Muscle layer of colon (tissue), 2 donors: ENCODE data around the gene TP53I3.
"Not testable (repeated sequence)": the region's sequence is repeated elsewhere in the genome, so short reads cannot be mapped to it uniquely, and the experiment has no call there.

Experiments
- H3K27ac ChIP-seq: one replicate; pipeline ENCODE4 v1.7.0; 2013; ENCODE audit warnings: low read depth, mild to moderate bottlenecking, low read length, moderate library complexity
- H3K27me3 ChIP-seq, 2 donors: one replicate each; pipeline ENCODE4 v1.7.0; 2013; ENCODE audit warnings: low read length in 2 of 2, mild to moderate bottlenecking in 2 of 2; ENCODE audit not compliant: insufficient read depth in 2 of 2, control insufficient read depth in 1 of 2
- H3K36me3 ChIP-seq: one replicate; pipeline ENCODE4 v1.7.0; 2013; ENCODE audit warnings: mild to moderate bottlenecking, low read length; ENCODE audit not compliant: insufficient read depth
- H3K4me1 ChIP-seq: one replicate; pipeline ENCODE4 v1.7.0; 2013; ENCODE audit warnings: mild to moderate bottlenecking, low read length; ENCODE audit not compliant: insufficient read depth
- H3K4me3 ChIP-seq, 2 donors: one replicate each; pipeline ENCODE4 v1.7.0; 2013; ENCODE audit warnings: low read length in 2 of 2, low read depth in 1 of 2, mild to moderate bottlenecking in 1 of 2, moderate library complexity in 1 of 2
- H3K9ac ChIP-seq: one replicate; pipeline ENCODE4 v1.7.0; 2013; ENCODE audit warnings: low read length
- H3K9me3 ChIP-seq: one replicate; pipeline ENCODE4 v1.7.0; 2013; ENCODE audit warnings: mild to moderate bottlenecking, low read length
- donor health status: abdominal sarcoma.
- donor health status: Adenocarcinoma of cecum.

TP53I3 gene

DNA sequence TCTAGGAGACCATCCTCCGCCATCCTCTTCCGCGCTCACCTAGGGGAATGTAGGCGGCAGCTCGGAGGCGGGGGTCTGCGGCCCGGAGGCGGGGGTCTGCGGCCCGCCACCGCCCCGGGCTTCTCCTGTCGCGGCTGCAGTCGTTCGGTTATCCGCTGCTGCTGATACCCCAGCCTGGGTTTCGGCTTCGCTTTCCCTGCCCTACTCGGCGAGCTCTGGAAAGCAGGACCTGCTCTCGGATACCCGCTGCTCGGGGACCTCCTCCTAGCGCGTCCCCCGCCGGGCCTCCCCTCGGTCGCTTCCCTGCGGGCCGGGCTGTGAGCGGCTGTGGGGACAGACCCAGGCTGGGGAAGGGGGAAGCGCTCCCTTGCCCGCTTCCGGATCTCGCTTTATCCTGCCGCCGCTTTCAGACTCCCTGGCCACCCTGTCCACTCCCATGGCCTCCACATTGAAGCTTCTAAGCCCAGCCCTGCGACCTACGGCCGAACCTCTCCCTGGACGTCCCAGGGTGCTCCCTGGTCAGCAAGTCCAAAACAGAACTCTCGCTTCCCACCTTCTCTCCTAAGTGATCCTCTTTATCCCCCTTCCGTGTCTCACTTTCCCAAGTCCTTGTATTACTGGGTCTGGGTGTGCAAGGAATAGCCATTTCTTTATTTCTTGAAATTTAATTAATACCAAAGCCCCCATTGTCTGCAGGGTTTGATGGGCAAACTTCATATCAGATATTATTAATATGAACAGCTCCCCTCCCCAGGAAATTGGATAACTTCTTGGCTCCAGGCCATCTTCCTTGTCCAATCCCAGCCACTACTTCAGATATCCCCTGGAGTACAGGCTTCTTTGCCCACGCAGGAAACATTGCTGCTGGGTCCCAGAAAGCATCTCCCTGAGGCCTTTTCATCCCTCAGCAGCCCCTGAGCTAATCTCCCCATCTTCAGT is 34.3 kb downstream of the TP53I3 start:
- no peak overlapping the region for H3K9ac ChIP-seq
- peaks cover 15% of the 10 kb centered on the region for H3K4me1 ChIP-seq
- no peaks in the 10 kb centered on the region for H3K36me3 ChIP-seq
- H3K4me3 ChIP-seq: peak overlapping the region; percentile 61 to 79
- H3K27me3 ChIP-seq: peaks cover 0 to 5% of the 10 kb centered on the region in 2 donors
- no peaks in the 10 kb centered on the region for H3K9me3 ChIP-seq
- no peak overlapping the region for H3K27ac ChIP-seq

- no peak within 1 kb of the TSS for H3K9ac ChIP-seq
- no peaks in the 10 kb centered on the region for H3K9me3 ChIP-seq
- H3K36me3 ChIP-seq: no peaks in the 10 kb centered on the region
- H3K4me3 ChIP-seq: peak within 1 kb of the TSS; percentile 61 to 79
- H3K4me1 ChIP-seq: peaks cover 15% of the 10 kb centered on the region
- H3K27ac ChIP-seq: peak within 1 kb of the TSS; percentile 13
- H3K27me3 ChIP-seq: peaks cover 0 to 5% of the 10 kb centered on the region in 2 donors
These were observed 35.1 kb downstream of the TP53I3 start, which contains the start of gene FKBP1B for GRCh38 chr2:24049485-24050021. TSS of gene FKBP1B (plus strand) at chr2:24049741. CDS start at chr2:24049850, 109 bp downstream.

GRCh38 chr2:24048769-24049484 is 35.7 kb downstream of the TP53I3 start:
- Histone ChIP-seq H3K27ac (peak overlapping the region; percentile 13), H3K9ac (no peak overlapping the region), H3K9me3 (no peaks in the 10 kb centered on the region), H3K36me3 (no peaks in the 10 kb centered on the region), H3K4me1 (peaks cover 15% of the 10 kb centered on the region), H3K27me3 (peaks cover 0 to 5% of the 10 kb centered on the region in 2 donors), H3K4me3 (peak overlapping the region; percentile 61 to 79)

DNA sequence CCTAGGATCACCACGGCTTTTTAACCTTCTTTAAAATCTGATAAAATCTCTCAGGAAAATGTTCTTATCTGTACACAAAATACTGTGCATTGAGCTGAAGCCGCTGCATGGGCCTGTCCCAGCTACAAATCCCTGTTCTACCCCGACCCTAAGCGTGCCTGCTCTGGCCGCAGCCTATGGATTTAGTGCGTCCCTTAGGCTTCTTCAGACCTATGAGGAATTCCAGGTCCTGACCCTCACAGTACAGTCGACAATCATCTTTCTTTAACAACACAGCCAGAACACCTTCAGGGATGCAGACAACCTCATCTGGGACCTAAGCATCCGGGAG is 37.0 kb downstream of the TP53I3 start:
- peak overlapping the region; percentile 73 to 80 for H3K4me3 ChIP-seq
- no peaks in the 10 kb centered on the region for H3K36me3 ChIP-seq
- H3K27ac ChIP-seq: no peak overlapping the region
- H3K9me3 ChIP-seq: no peaks in the 10 kb centered on the region
- H3K27me3 ChIP-seq: peaks cover 0 to 5% of the 10 kb centered on the region in 2 donors
- H3K9ac ChIP-seq: no peak overlapping the region
- H3K4me1 ChIP-seq: peaks cover 15% of the 10 kb centered on the region

DNA sequence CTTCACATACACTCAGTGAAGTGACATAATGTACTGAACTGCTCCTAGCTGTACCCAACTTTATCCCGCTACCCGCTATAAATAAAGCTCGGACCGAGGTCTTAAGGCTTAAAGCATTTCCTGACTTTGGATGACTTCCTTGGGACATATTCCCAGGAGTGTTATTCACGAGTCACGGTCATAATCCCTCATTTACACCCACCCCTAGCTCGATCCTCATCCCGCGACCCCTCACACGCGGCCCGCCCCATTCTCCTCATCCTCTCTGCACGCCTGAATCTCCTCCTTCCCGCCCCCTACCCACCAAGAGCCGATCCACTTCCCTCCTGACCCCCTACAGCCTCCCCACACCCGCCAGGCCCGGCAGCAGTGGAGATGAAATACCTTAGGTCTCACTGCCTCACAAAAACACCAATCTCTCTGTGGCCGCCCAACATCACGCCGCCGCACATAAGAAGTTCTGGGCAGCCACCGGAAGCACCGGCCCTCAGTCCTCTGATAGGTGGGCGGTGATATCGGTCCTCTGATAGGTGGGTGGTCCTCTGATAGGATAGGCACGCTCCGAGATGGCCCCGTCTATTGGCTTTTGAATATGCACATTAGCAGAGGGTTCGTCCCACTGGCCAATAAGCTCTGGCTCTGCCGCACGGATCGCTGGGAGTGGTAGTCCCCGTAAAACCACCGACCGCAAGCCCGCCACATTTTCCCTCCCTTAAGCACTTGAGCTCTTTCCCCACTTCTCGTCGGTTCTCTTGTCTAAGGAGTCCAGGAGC is 37.5 kb downstream of the TP53I3 start, which contains the start of gene WDCP:
WDCP (minus strand) TSS at position 462 of the 773 bp plus-strand sequence. CDS start 7,897 bp downstream, outside the sequence.
- H3K4me1 ChIP-seq: peaks cover 15% of the 10 kb centered on the region
- H3K27me3 ChIP-seq: peaks cover 0 to 5% of the 10 kb centered on the region in 2 donors
- no peaks in the 10 kb centered on the region for H3K9me3 ChIP-seq
- H3K4me3 ChIP-seq: peak within 1 kb of the TSS; percentile 73 to 80
- peak within 1 kb of the TSS; percentile 52 for H3K9ac ChIP-seq
- no peaks in the 10 kb centered on the region for H3K36me3 ChIP-seq
- peak within 1 kb of the TSS; percentile 77 for H3K27ac ChIP-seq

DNA sequence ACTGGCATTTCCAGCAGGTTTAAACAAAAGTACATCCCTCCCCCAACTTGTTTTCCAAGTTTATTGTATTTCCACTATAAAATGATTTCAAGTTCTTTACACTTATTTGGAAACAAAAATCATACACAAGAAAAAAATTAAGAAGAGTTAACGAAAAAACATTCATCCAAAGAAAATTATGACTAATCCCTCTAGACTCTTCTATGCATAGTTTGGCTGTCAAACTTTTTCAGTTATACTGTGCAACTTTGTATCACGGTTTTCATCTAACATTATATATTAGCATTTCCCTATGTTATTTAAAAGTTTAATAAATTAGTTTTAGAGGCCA is 38.1 kb downstream of the TP53I3 start:
- H3K27ac ChIP-seq: no peak overlapping the region
- H3K9me3 ChIP-seq: no peaks in the 10 kb centered on the region
- peaks cover 15% of the 10 kb centered on the region for H3K4me1 ChIP-seq
- H3K36me3 ChIP-seq: no peaks in the 10 kb centered on the region
- peaks cover 0 to 5% of the 10 kb centered on the region in 2 donors for H3K27me3 ChIP-seq
- H3K9ac ChIP-seq: peak overlapping the region; percentile 52
- H3K4me3 ChIP-seq: peak overlapping the region; percentile 73 to 80

DNA sequence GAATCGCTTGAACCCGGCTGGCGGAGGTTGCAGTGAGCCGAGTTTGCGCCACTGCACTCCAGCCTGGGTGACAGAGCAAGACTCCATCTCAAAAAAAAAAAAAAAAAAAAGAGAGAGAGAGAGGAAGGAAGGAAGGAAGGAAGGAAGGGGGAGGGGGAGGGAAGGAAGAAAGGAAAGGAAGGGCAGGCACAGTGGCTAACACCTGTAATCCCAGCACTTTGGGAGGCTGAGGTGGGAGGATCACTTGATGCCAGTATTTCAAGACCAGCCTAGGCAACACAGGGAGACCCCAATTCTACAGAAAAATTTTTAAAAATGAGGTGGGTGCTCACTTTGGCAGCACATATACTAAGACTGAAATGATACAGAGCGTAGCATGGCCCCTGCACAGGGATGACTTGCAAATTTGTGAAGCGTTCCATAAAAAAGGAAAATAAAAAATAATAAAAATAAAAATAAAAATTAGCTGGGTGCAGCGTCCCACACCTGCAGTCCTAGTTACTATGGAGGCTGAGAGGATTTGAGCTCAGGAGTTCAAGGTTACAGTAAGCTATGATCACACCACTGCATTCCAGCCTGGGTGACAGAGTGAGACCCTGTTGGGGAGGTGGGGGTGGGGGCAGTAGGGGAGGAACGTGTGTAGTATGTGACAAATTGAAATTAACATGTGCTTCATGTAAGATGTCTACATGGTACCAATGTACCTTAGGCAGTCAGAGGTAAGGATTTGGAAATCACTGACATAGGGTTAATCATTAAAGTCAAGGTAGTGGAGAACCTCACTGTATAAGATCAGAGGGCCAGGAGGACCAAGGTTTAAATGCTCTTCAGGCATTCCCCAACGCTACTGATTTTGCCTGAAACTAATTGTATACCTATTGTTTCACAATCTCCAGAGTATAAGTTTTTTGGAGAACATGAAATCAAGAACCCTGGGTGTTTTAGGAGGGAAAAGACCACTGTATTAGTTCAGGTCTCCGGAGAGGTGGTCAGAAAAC is 38.8 kb downstream of the TP53I3 start:
- Histone ChIP-seq H3K27ac (no peak overlapping the region), H3K27me3 (peaks cover 0 to 5% of the 10 kb centered on the region in 2 donors), H3K9ac (no peak overlapping the region), H3K4me1 (peaks cover 15% of the 10 kb centered on the region), H3K36me3 (no peaks in the 10 kb centered on the region), H3K9me3 (no peaks in the 10 kb centered on the region), H3K4me3 (peak overlapping the region in 1 of 2 donors; percentile 80)

DNA sequence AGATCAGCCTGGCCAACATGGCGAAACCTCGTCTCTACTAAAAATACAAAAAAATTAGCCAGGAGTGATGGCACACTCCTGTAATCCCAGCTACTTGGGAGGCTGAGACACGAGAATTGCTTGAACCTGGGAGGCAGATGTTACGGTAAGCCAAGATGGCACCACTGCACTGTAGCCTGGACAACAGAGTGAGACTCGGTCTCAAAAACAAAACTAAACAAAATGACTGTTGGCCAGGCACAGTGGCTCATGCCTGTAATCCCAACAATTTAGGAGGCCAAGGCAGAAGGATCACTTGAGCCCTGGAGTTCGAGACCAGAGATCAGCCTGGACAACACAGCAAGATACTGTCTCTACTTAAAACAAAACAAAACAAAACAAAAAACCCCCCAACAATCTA is 41.5 kb downstream of the TP53I3 start:
- not testable (repeated sequence) for H3K9me3 ChIP-seq, H3K27ac ChIP-seq, H3K4me3 ChIP-seq, H3K4me1 ChIP-seq, H3K9ac ChIP-seq, H3K27me3 ChIP-seq
- H3K36me3 ChIP-seq: peaks cover 12% of the 10 kb centered on the region

- H3K4me3 ChIP-seq: no peak overlapping the region
- H3K4me1 ChIP-seq: no peaks in the 10 kb centered on the region
- no peak overlapping the region for H3K9ac ChIP-seq
- peaks cover 22% of the 10 kb centered on the region for H3K36me3 ChIP-seq
- no peaks in the 10 kb centered on the region for H3K9me3 ChIP-seq
- H3K27me3 ChIP-seq: no peaks in the 10 kb centered on the region
- H3K27ac ChIP-seq: no peak overlapping the region
These were observed 44.1 kb downstream of the TP53I3 start for GRCh38 chr2:24040511-24040910.

GRCh38 chr2:24038786-24039499 is 45.7 kb downstream of the TP53I3 start:
- Histone ChIP-seq H3K4me3 (no peak overlapping the region), H3K4me1 (no peaks in the 10 kb centered on the region), H3K36me3 (peaks cover 22% of the 10 kb centered on the region), H3K9ac (no peak overlapping the region), H3K9me3 (no peaks in the 10 kb centered on the region), H3K27ac (no peak overlapping the region), H3K27me3 (no peaks in the 10 kb centered on the region)
